ENCODE results near the gene RPS15.
A peak's percentile ranks its signal among the peaks of the same experiment; 100 is the strongest.
"Not testable (repeated sequence)": the region's sequence is repeated elsewhere in the genome, so short reads cannot be mapped to it uniquely, and the experiment has no call there.

RPS15 gene

DNA sequence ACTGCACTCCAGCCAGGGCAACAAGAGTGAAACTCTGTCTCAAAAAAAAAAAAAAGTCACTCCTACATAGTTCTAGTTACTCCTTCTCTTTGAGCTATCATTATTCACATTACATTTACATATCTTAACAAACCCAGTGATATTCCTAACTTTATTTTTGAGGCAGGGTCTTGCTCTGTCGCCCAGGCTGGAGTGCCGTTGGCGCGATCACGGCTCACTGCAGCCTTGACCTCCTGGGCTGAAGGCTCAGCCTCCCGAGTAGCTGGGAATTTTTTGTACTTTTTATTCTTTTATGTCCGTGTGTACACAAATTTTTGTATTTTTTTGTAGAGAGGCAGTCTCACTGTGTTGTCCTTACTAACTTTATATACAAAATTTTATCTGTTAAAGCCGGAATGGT lies 587 bp upstream of the RPS15 start:
- DNase-seq: no peak

DNA sequence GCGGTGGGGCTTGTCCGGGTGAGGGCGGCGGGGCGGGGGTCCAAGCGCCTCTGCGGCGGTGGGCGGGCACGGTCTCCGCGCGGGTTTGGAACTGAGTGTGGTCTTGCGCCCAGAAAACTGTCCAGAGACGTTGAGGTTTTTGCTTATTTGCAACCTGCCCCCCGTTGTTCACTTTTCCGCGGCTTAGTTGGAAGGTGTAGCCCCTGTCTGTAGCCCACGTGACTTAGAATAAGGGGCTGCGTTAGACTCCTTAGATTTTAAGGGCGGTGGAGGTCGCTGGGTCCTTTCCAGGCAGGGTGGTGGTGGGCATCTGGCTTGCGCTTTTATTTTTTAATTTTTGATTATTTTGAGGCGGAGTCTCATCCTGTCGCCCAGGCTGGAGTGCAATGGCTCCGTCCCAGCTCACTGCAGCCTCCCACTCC lies 748 bp downstream of the RPS15 start:
- no peak for DNase-seq

DNA sequence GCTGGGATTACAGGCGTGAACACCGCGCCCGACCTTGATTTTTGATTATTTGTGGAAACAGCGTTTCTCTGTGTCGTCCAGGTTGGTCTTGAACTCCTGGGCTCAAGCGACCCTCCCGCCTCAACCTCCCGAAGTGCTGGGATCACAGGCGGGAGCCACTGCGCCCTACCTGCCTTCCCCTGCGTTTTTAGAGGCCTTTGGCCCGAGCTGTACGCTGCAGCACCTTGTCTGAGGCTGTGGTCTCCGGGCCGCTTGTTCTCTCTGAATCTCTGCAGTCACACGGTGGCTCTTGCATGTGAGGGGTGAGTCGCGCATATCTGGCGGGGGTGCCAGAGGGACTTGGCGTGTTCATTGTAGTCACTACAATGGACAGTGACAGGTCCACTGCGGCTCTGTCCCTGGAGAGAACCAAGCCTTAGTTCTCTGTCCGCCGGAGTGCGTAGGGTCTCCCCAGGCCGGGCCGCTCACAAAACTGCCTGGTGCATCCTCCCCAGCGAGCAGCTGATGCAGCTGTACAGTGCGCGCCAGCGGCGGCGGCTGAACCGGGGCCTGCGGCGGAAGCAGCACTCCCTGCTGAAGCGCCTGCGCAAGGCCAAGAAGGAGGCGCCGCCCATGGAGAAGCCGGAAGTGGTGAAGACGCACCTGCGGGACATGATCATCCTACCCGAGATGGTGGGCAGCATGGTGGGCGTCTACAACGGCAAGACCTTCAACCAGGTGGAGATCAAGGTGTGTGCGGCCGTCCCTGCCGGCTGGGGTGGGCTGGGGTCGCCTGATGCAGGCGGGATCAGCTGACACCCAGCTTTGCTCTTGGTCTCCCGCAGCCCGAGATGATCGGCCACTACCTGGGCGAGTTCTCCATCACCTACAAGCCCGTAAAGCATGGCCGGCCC lies 1.6 kb downstream of the RPS15 start:
- not testable (repeated sequence) for DNase-seq

DNA sequence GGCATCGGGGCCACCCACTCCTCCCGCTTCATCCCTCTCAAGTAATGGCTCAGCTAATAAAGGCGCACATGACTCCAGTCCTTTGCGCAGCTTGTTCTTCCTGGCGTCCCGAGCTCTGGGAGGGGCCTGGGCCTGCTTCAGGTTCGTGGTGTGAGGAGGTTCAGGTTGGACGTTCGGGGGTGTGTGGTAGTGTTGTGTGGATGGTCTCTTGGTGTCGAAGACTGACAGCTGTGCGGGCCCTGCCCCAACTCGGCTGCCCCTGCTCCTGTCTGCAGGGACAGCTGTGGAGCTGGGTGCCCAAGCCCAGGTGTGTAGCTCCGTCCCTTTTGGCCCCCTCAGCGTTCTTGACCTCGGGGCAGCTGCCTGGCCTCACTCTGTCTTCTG lies 2.2 kb downstream of the RPS15 start:
- no peak for DNase-seq

DNA sequence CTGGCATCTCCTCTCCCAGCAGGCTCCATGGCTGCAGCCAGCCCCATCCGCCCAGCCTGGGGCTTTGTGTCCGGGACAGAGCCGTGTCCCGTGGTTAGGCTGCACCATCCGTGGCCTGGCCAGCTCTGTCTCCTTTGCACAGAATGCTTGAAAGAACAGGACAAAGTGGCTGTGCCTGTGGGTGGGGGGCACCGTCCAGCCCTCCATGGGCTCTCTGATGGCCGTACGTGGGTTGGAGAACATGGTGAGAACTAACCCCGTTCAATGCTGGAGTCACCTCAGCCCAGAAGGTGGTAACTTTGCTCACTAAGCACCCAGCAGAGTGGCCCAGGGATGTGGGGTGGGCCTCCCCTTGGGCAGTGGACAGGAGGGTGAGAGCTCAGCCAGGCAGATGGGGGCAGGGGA lies 2.8 kb downstream of the RPS15 start:
- DNase-seq: no peak

DNA sequence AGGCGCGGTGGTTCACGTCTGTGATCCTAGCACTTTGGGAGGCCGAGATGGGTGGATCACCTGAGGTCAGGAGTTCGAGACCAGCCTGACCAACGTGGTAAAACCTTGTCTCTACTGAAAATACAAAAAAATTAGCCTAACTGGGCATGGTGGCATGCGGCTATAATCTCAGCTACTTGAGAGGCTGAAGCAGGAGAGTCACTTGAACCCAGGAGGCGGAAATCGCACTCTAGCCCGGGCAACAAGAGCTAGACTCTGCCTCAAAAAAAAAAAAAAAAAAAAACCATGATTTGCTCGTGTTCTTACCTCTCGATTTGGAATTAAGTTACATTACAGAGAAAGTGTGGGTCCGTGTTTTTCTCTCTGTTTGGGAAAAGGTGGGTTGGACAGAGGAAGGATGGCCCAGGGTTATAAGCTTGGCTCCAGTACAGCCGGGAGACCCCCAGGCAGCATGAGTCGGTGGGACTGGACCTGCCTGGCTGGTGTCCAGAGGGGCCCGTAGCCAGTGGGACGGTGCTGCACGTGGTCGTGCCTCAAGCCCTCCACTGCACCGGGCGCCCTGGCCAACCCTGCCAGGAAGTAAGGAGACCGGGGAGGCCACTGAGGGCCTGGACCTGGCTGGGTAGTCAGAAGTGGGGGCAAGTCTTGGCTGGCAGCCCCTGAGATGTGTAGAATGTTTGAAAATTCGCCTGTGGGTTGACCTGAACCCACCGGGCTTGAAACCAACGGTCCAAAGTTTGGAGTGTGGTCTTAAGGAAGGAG lies 3.7 kb downstream of the RPS15 start:
- no peak for DNase-seq

DNA sequence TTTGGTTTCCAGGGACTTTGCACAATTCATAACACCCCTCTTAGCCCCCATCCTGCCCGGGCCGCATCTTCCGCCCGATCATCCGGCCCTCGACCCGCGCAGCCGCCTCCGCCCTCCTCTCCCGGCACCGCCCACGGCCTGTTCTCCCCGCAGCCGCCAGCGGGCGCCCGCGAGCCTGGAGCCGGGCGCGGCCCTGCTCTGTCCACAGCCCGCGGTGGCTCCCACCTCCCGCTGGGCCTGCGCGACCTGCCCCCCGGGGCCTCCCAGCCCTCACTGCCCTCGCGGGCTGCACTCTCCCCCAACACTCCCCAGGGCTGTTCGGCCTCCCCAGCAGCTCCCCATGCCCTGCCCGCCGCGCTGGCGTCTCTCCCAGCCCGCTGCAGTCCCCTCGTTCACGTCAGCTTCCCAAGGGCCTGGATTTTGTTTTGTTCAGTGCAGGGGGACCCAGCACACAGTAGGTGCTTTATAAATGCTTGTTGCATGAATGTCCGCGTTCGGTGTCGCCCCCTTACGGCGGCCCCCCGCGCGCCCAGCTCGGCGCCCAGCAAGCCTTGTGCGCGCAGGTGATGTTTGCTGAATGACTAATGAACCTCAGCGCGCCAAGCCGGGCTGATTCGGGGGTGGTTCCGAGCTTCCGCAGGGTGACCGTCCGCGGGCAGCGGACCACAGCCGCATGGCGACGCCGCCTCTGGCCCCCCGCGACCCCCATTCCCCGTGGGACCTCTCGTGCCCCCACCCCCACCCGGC lies 7.2 kb downstream of the RPS15 start:
- peak; percentile 84 for DNase-seq

DNA sequence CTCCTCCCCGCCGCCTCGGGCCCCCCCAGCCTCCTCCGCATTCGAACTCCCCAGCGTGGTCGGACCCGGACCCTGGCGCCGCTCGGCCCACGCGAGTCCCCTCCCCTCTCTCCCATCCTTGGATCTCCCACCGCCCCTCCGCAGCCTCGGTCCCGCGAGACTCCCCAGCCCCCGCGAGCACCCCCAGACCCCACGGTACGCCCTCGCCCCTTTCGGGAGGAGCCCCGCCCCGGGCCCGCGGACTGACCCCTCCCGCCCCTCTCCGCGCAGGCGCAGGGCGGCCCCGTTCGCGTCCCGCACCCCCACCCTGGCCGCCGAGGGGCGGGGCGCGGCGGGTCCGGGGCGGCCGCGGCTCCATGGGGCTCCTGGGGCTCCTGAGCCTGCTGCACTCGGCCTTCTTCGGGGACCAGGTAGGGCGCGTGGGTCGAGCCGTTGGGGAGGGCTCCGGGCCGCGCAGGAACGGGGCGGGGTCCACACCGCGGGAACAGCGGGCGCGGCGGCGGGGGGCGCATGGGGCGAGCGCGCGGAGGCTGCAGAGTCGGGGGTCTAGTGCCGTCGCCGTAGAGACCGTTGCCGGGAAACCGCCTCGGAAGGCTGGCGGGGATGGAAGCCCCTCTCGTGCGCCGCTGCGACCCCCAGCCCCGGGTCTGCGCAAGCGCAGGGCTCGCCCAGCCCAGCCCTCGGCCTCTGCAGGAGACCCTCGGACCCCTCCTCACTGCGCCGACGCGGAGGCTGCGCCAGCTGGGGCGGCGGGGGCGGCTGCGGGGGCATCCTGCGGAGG lies 7.9 kb downstream of the RPS15 start:
- DNase-seq: no peak

DNA sequence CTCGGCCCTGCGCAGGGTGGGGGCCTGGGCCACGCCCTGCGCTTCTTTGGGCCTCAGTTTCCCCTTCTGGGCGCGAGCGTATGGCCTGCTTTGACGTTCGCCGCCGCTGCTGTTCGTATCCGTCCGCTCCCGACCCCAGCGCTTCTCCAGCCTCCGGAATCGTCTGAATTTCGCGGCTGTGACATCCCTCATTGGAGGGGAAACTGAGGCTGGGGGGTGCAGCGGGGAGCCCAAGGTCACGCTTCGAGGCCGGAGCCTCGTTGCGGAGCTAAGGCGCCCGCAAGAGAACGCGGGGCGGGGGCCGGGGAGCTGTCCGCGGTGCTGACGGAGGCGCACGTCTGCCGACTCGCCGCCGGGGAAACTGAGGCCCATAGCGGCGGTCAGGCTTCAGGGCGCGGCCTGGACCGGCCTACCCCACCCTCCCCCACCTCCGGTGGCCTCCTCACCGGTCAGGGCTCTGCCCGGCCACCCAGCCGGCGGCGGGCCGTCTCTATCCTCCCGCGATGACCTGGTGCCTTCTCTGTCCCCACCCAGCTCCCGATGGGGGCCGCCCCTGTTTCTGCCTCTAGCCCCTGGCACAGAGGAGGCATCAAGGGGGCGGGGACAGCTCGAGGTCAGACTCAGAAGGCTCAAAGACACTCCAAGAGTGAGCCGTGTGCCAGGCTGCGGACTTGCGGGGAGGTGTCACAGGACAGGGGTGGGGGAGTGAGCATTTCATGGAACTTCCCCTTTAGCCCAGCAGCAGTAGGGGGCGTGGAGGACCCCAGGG lies 8.7 kb downstream of the RPS15 start:
- no peak for DNase-seq

DNA sequence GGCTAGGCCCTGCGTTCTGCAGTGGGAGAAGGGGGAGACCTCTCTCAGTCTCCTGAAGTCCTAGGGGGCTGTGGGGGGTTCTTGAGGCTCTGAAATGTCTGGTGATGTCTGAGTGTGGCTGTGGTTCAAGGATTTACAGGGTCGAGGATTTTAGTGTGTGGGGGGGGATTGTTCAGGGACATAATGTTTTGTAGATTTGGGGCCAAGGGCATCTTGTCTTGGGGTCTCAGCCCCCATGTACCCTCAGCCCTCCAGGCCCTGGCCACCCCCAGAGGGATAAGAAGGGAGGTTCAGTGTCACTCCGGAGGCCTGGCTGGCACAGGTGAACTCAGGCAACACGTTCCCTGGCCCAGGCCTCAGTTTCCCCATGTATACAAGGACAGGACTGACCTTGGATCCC lies 9.3 kb downstream of the RPS15 start:
- no peak for DNase-seq

DNA sequence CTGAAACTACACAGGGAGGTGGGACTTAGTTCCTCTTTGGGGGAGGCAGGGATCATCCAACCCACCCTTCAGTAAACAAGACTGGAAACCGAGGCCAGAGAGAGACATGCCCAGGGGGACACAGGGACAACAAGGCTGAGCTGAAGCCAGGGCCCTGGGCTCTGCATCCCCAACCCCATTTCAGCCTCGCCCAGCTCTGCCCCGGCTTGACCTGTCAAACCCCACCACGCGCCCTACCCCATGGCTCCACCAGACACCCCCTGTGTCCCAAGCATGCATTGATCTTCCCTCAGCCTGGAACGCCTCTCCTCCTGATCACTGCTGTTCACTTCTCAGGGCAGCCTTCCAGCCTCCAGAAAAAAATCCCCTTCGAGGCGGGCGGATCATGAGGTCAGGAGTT lies 9.7 kb downstream of the RPS15 start:
- DNase-seq: no peak

DNA sequence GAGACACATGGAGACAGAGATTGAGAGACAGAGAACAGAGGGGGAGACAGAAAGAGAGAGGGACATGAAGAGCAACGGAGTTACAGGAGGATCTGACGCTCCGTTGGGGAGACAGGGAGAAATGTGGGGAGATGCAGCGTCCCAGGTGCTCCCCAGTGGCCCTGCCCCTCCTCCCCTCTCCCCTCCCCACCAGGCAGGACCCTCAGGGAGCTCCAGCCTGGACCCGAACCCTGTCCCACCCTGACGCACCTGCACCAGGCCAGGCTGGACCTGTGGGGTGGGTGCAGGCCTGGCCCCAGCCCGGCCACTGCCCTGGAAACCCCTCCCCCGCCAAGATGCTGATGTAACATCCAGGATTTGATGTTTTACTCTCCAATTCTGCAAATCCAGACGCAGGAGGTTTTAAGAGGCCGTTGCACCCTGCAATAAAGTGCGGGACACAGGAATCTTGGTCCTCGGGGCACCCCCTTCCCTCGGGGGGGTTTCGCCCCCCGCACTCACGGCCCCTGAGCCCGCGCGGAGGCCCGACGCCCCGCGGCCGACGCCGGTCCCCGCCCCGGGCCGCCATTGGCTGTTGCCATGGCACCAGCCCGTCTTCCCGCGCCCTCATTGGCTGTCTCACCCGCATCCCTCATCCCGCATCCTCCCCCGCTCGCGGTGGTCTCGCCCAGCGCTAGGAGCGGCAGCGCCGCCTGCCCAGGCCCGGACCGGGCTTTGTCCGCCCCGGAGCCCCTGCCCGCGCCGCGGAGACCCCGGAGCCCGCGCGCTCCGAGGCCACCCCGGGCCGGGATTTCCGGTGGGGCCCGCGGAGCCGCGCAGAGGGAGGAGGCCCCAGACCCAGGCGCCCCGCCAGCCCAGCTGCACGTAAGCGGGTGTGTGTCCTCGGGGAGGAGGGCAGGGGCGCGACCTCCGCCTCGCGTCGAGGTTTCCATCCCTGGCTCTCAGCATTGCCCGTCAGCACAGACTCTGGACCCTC lies 11.6 kb downstream of the RPS15 start, which contains the start of gene APC2:
Gene APC2, plus strand, starts transcription at position 655 of the 976 bp plus-strand sequence. CDS start 2,881 bp downstream, outside the sequence.
- DNase-seq: no peak

DNA sequence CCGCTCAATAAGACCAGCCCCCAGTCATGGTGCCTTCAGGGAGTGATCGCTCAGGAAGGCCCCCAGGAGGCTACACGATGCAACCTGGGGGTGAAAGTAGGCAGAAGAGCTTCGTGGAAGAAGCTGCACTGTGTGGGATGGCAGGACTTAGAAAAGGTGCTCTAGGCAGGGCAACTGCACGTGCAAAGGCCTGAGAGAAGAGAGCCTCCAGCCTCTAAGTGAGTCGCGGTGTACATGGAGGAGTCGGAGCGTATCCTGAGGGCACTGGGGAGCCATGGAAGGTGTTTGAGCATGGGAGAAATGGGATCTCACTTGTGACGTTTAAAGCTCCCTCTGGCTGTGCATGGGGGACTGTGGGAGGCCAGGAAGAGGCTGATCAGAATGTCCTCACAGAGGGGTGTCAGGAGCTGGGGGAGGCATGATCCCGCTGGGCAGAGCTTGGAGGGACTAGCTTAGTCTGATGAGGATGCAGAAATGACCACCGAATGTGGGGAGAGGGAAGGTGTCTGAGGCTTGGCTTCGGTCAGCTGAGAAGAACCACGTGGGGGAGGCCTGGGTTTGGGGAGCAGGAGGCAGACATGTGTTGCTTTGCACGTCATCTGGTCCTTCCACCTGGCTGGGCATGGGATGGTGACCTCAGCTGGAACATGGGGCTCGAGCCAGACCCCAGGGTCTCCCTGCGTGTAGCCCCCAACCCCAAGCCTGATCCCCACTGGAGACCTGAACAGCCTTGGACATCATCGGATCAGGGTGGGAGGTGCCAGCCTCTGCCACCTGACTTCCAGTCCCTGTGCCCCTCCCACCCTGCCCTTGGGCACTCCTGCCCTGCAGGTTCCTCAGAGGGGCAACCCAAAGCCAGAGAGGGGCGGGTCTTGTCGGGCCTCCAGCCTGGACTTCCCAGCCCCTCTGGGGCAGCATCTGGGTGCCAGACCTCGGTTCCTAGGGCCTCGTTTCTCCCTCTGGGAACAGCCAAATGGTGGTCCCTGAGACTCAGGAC lies 12.8 kb downstream of the RPS15 start:
- no peak for DNase-seq

DNA sequence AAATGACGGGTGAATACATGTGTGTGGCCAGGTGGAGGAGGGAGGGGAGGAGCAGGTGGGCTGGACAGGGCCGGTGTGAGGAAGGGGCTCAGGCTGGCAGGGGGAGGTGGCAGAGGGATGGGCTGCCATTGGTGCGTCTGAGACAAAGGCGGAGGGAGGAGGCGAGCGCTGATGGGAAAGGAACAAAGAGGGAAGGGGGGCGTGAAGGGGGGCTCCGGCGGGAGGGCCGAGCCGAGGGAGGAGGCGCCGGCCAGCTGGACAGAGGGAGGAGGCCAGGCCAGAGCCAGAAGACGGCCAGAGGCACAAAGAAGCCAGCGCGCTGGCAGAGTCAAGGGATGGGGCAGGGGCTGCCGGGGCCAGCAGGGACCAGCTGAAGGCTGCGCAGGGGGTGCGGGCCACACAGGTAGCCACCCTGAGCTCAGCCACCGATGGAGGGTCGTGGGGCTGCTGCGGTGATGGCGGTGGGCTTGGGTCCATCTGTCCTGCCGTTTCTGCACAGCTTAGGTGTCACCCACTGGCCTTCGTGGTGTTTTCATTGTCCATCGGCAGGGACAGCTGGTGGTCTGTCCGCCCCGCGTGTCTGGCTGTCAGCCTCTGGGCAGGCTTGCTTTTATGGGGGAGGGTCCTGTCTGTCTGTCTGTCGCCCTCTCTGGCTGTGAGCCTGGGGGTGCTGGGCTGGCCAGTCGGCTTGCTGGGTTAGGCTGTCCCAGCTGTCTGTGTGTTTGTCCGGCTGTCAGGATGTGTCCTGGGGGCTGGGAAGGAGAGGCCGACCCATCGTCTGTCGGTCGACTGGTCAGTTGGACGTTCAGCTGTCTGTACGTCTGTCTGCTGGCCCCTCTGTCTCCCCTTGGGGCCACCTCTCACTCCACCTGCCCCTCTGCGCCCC lies 14.0 kb downstream of the RPS15 start:
- DNase-seq: no peak

DNA sequence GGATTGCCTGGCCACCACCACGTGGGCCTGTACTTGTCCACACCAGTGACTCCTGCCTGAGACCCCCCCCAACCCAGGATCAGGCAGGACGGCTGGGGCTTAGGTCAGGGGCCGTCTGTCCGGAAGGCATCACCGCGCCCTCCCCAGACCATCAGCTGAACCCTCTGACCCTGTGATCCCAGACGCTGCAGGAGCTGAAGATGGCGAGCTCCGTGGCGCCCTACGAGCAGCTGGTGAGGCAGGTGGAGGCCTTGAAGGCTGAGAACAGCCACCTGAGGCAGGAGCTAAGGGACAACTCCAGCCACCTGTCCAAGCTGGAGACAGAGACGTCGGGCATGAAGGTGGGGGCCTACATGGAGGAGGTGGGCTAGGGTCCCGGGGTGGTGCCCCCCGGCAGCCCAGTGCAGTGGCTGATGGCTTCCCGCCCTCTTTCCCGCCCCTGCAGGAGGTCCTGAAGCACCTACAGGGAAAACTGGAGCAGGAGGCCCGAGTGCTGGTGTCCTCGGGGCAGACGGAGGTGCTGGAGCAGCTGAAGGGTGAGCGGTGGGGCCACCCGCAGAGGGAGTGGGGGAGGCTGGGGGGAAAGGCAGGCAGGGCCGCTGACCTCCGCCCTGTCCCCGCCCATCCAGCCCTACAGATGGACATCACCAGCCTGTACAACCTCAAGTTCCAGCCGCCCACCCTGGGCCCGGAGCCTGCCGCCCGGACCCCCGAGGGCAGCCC lies 14.8 kb downstream of the RPS15 start:
- no peak for DNase-seq

DNA sequence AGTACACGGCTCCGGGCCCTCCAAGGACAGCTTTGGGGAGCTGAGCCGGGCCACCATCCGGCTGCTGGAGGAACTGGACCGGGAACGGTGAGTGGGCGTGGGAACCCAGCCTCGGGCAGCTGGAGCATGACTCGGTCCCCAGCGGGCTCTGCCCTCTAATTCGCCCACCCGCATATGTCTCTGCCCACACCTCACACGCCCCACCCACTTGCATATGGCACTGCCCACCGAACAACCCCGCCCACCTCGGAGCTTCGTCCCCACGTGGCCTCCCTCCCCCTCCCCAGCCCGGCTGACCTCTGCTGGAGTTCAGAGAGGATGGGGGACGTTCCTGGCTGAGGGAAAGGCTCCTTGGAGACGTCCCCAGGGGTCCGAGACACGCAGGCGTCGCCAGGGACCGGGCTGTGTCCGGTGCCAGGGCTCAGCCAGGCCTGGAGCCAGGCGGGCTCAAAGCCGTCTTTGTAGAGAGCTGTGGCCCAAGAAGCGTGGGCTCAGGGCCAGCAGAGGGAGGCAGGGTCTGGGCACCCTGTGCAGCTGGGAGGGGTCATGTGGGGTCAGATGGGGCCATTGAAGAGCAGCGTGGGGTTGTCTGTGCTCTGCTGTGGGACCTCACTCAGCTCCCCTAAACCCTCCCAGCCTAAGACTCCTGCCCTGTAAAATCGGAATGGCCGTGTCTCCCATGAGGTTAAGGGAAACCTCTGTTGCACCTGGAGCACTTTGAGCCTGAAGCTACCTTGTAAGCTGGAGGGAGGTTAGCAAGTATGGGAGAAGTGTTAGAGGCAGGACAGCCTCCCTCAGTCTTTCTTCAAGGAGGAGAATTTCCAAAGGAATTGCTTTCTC lies 15.5 kb downstream of the RPS15 start:
- DNase-seq: no peak

DNA sequence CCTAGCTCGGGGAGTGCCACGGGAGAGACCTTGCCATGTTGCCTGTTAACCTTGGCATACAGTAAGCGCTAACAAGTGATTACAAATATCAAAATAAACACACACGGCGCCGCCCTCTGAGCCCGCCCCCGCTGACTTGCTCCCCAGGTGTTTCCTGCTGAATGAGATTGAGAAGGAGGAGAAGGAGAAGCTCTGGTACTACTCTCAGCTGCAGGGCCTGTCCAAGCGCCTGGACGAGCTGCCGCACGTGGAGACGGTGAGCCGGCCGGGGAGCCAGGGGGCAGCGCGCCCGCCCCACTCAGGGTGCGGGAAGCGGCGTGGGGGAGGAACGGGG lies 16.8 kb downstream of the RPS15 start:
- DNase-seq: no peak

All from activated T-cell treated with anti-CD3 and anti-CD28 coated beads, Interleukin-2, amount 50 U/mL, for 1 hour (primary cell).